K562 (cell line): ENCODE data around the gene NAPB. TPM values are rescaled to one million over a fixed set of nuclear protein-coding genes. Genes with fewer than 3 reads are reported as not detected.

Source experiments
- ATAC-seq: fragments of 200-7000 bp; cut with Tn5 transposase; 3 replicates; pipeline ENCODE4 v1.9.1; 2020; ENCODE audit warnings: moderate library complexity
- BruUV-seq: library from RNA; stranded (reverse); fragments of 400-500 nt; replicated peaks from 2 replicates; lab custom pipeline; 2021; lab: Mats Ljungman, UMichigan
- CTCF ChIA-PET: fragments of 300-600 bp; formaldehyde crosslinking; extraction: SDS; loops from one replicate; lab custom pipeline; 2021; ENCODE audit warnings: low intra/inter-chr PET ratio; lab: Yijun Ruan, JAX
- POLR2A ChIA-PET: fragments of 300-600, 350-650 bp; sonication (Branson Sonifier 250); formaldehyde crosslinking; extraction: SDS; loops from one replicate; lab custom pipeline; 2021; ENCODE audit warnings: antibody characterized with exemption, inconsistent platforms; lab: Yijun Ruan, JAX
- DNase-seq, 4 experiments: peaks; one replicate each; pipeline versions ENCODE4 v3.0.0 to v3.0.0-alpha.2; 2011 to 2018; ENCODE audit warnings: low spot score in 3 of 4, mixed read lengths in 3 of 4; ENCODE audit errors: extremely low read depth in 1 of 4
- FAIRE-seq: peaks from 2 replicates; lab custom pipeline; 2011; peaks lifted over from hg19 to GRCh38; lab: Jason Lieb, UNC
- H2AFZ ChIP-seq: 2 replicates; pipeline ENCODE4 v1.6.0; 2011; ENCODE audit warnings: low read depth, low read length, control low read depth, inconsistent platforms
- H3K27ac ChIP-seq: fragments of 200-600 bp; 3 replicates; pipeline ENCODE4 v1.8.0; 2011; ENCODE audit warnings: low read depth, mild to moderate bottlenecking, control low read depth, inconsistent platforms, low read length, moderate library complexity, mixed read lengths; ENCODE audit errors: extremely low read depth
- H3K27me3 ChIP-seq, 2 experiments: fragments of 300-600 bp in 1 of 2; 2 replicates in 1 of 2; 3 replicates in 1 of 2; pipeline versions ENCODE4 v1.6.0 to v1.8.0; 2011; ENCODE audit warnings: inconsistent platforms in 2 of 2, low read length in 2 of 2, mild to moderate bottlenecking in 1 of 2, mixed read lengths in 1 of 2, moderate library complexity in 1 of 2; ENCODE audit not compliant: control insufficient read depth in 2 of 2, insufficient read depth in 2 of 2
- H3K36me3 ChIP-seq: fragments of 300-600 bp; 3 replicates; pipeline ENCODE4 v1.8.0; 2011; ENCODE audit warnings: mild to moderate bottlenecking, low read length, inconsistent platforms; ENCODE audit not compliant: control insufficient read depth, insufficient read depth
- H3K4me1 ChIP-seq, 2 experiments: fragments of 200-600 bp in 1 of 2; replicated peaks in 1 of 2; 2 replicates in 1 of 2; 3 replicates in 1 of 2; pipeline versions ENCODE4 v1.5.1 to v1.8.0; 2011; ENCODE audit warnings: inconsistent platforms in 2 of 2, low read length in 2 of 2, mild to moderate bottlenecking in 1 of 2, mixed read lengths in 1 of 2, moderate library complexity in 1 of 2; ENCODE audit not compliant: control insufficient read depth in 2 of 2, insufficient read depth in 2 of 2
- H3K4me2 ChIP-seq: 2 replicates; pipeline ENCODE4 v1.6.1; 2011; ENCODE audit warnings: low read length, control low read depth, inconsistent platforms, mixed read lengths; ENCODE audit not compliant: insufficient read depth
- H3K4me3 ChIP-seq: fragments of 200-600 bp; sonication (generic), shearing (Covaris generic); 2 replicates; pipeline ENCODE4 v1.5.1; 2016; ENCODE audit warnings: control low read depth, inconsistent platforms
- H3K79me2 ChIP-seq: fragments of 200-600 bp; 3 replicates; pipeline ENCODE4 v1.8.0; 2011; ENCODE audit warnings: low read length, inconsistent platforms; ENCODE audit not compliant: control insufficient read depth, insufficient read depth
- H3K9ac ChIP-seq, 2 experiments: 2 replicates each; pipeline versions ENCODE4 v1.6.0 to v1.6.1; 2011; ENCODE audit warnings: low read depth in 2 of 2, low read length in 2 of 2, control low read depth in 1 of 2, inconsistent platforms in 1 of 2, mild to moderate bottlenecking in 1 of 2, mixed read lengths in 1 of 2; ENCODE audit not compliant: insufficient read depth in 1 of 2
- H3K9me1 ChIP-seq: one replicate; pipeline ENCODE4 v1.6.0; 2011; ENCODE audit warnings: inconsistent platforms, mild to moderate bottlenecking, low read length, moderate library complexity; ENCODE audit not compliant: control insufficient read depth, insufficient read depth
- H3K9me3 ChIP-seq: replicated peaks from 2 replicates; pipeline ENCODE4 v1.5.1; 2011; ENCODE audit warnings: low read depth, low read length, inconsistent platforms; ENCODE audit not compliant: control insufficient read depth, insufficient read depth
- H4K20me1 ChIP-seq: replicated peaks from 2 replicates; pipeline ENCODE4 v1.6.1; 2011; ENCODE audit warnings: low read length, inconsistent platforms, mixed read lengths; ENCODE audit not compliant: control insufficient read depth, insufficient read depth
- CCNT2 ChIP-seq: IDR thresholded peaks from 2 replicates; pipeline ENCODE4 v1.6.1; 2011; ENCODE audit warnings: borderline replicate concordance, low read depth, mild to moderate bottlenecking, moderate library complexity, mixed read lengths, low read length; ENCODE audit not compliant: insufficient read length; ENCODE audit errors: extremely low read depth
- CHAMP1 ChIP-seq: fragments of 450-650 bp; IDR thresholded peaks from 2 replicates; pipeline ENCODE4 v1.6.1; 2016; ENCODE audit warnings: mild to moderate bottlenecking
- DPF2 ChIP-seq: fragments of 450-650 bp; IDR thresholded peaks from 2 replicates; pipeline ENCODE4 v1.6.1; 2016
- EHMT2 ChIP-seq: fragments of 450-650 bp; IDR thresholded peaks from 2 replicates; pipeline ENCODE4 v1.6.1; 2018; ENCODE audit warnings: antibody characterized with exemption
- ERF ChIP-seq: fragments of 450-650 bp; formaldehyde crosslinking; IDR thresholded peaks from 2 replicates; pipeline ENCODE4 v1.4.0; 2020; ENCODE audit warnings: mild to moderate bottlenecking, mixed read lengths
- ETV1 ChIP-seq: fragments of 450-650 bp; conservative IDR thresholded peaks from 2 replicates; pipeline ENCODE4 v1.6.1; 2016; ENCODE audit warnings: missing genetic modification characterization, control low read depth, low read depth, missing compliant biosample characterization
- KLF6 ChIP-seq: fragments of 250-450 bp; sonication (Bioruptor Pico); IDR thresholded peaks from 2 replicates; pipeline ENCODE4 v1.4.0; 2020; ENCODE audit warnings: mild to moderate bottlenecking, moderate library complexity, borderline replicate concordance
- MTA2 ChIP-seq: fragments of 450-650 bp; IDR thresholded peaks from 2 replicates; pipeline ENCODE4 v1.6.1; 2016; ENCODE audit warnings: low read depth
- RCOR1 ChIP-seq, 2 experiments: IDR thresholded peaks; 2 replicates each; pipeline ENCODE4 v1.6.1; 2012; ENCODE audit warnings: low read depth in 2 of 2, low read length in 2 of 2, borderline replicate concordance in 1 of 2, improper control_type of control experiment in 1 of 2
- SRSF1 ChIP-seq: fragments of 200-400 bp; formaldehyde crosslinking; IDR thresholded peaks from 2 replicates; pipeline ENCODE4 v1.6.1; 2017; ENCODE audit warnings: mild to moderate bottlenecking, low read depth, low read length, moderate library complexity
- ZNF174 ChIP-seq: fragments of 250-450 bp; sonication (Bioruptor Pico); IDR thresholded peaks from 2 replicates; pipeline ENCODE4 v1.4.0; 2020; ENCODE audit warnings: mild to moderate bottlenecking
- ZNF175 ChIP-seq: fragments of 200-800 bp; sonication (Bioruptor generic); IDR thresholded peaks from 2 replicates; pipeline ENCODE4 v1.6.1; 2016; ENCODE audit warnings: low read depth, mild to moderate bottlenecking, missing genetic modification characterization, missing compliant biosample characterization
- WGBS: fragments of 100-300 bp; shearing (Covaris generic); methylation state at CpG from one replicate; pipeline ENCODE4 v1.1.6; 2016; ENCODE audit warnings: low coverage, mixed read lengths; ENCODE audit not compliant: insufficient coverage; ENCODE audit errors: missing lambda C conversion rate; 5-methylcytosine and 5-hydroxymethylcytosine counted together
- in situ Hi-C: fragments of 300-500 bp; cut with MboI; formaldehyde crosslinking; loops from 4 replicates; pipeline ENCODE4 v1.15.0; 2018; ENCODE audit warnings: inconsistent platforms, mixed read lengths
- intact Hi-C: fragments of 100-400 bp; cut with micrococcal nuclease; formaldehyde crosslinking; loops from 2 replicates; pipeline ENCODE4 v1.14.2; 2022
- polyA plus RNA-seq, 8 experiments: library from polyadenylated mRNA; depleted of rRNA in 4 of 8; stranded (reverse) in 5 of 8; unstranded in 3 of 8; fragments of >200 nt; fragmentation: Nextera tagmentation in 2 of 8; fragmentation: Illumina TruSeq in 1 of 8; extraction: Ambion mirVana in 2 of 8; extraction: Trizol in 1 of 8; gene quantifications; 2 replicates each; pipeline versions ENCODE4 v1.2.1 to v1.2.3, GENCODE V29; 2011 to 2014; ENCODE audit warnings: inconsistent platforms in 1 of 8, missing spikeins in 1 of 8
- total RNA-seq, 7 experiments: library from RNA; depleted of rRNA in 6 of 7; stranded (reverse); fragments of >200 nt in 6 of 7; fragmentation: Illumina TruSeq in 2 of 7; extraction: Trizol in 2 of 7; gene quantifications; 2 replicates each; pipeline versions ENCODE4 v1.2.1 to v1.2.3, GENCODE V29; 2011 to 2021; ENCODE audit warnings: low replicate concordance in 1 of 7
- TF ChIP-seq, protein P1 (sequence below): sonication (generic); formaldehyde crosslinking; IDR thresholded peaks from 2 replicates; pipeline ENCODE4 v1.8.0; 2022; ENCODE audit warnings: mild to moderate bottlenecking, missing genetic modification reagents
- TF ChIP-seq, protein P2 (sequence below): sonication (generic); formaldehyde crosslinking; IDR thresholded peaks from 2 replicates; pipeline ENCODE4 v1.8.0; 2022; ENCODE audit warnings: mild to moderate bottlenecking, missing genetic modification reagents

The NAPB gene
- total and polyA plus RNA-seq, 9 of the 15 experiments (the other 6 are each of a cell fraction or from before 2014, with no cell fraction given), result 1.4 to 7.7 (median 5.2) TPM

DNA sequence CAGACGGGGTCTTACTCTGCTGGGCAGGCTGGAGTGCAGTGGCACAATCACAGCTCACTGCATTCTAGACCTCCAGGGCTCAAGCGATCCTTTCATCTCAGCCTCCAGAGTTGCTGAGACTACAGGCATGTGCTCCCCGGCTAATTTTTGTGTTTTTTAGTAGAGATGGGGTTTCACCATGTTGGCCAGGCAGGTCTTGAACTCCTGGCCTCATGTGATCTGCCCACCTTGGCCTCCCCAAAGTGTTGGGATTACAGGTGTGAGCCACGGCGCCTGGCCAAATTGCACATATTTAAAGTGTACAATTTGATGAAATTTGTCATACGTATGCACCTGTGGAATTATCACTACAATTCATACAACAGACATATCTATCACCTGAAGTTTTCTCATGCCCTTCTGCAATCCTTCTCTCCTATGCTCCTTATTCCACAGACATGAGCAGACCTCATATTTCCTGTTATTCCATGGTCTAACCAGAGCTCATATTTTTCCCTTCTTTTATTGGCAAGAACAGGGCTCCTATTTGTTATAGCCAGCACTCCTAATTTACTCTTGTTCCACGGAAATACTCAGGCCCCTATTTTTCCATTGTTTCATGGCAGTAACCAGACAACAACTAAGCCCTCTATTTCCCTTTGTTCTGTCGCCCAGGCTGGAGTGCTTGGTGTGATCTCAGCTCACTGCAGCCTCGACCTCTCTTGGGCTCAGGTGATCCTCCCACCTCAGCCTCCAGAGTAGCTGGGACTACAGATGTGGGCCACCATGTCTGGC lies 16.0 kb upstream of the NAPB start:
- FAIRE-seq (no peak), DNase-seq (no peak), ATAC-seq (no peak)
- intact Hi-C loops (no loop called here), in situ Hi-C loops (loop anchor here (10.0 kb wide), 1 partner anchor 177 kb away; no protein-coding TSS in a partner anchor)
- Histone ChIP-seq H3K9me1 (no peaks in the 10 kb centered on the region), H3K4me2 (no peak overlapping the region), H3K79me2 (no peaks in the 10 kb centered on the region), H3K4me3 (no peak overlapping the region), H3K9me3 (no peaks in the 10 kb centered on the region), H3K27me3 (peaks cover 0 to 4% of the 10 kb centered on the region in 2 experiments; a peak in 1 of 5 replicates), H4K20me1 (no peaks in the 10 kb centered on the region), H2AFZ (peak overlapping the region; percentile 82), H3K27ac (no peak overlapping the region), H3K4me1 (peaks cover 4% of the 10 kb centered on the region in 2 experiments; a peak in 3 of 5 replicates), H3K36me3 (no peaks in the 10 kb centered on the region), H3K9ac (no peak overlapping the region)
- 35% methylated on average over 7 of the region's 9 CpGs for WGBS
- BruUV-seq, result no TSS peak
- ChIA-PET POLR2A (interaction anchor here (0.6 kb wide), 1 partner anchor 22 kb away, joined by 3 read pairs; no protein-coding TSS in a partner anchor), CTCF (no interaction called here)
- TF ChIP-seq ZNF175 (no peak), CHAMP1 (no peak), KLF6 (CRISPR knock-in tag) (no peak), ZNF174 (CRISPR knock-in tag) (no peak), SRSF1 (no peak), DPF2 (no peak), CCNT2 (no peak), MTA2 (no peak), ERF (no peak), ETV1 (tag) (no peak), RCOR1 (IDR thresholded peaks at IDR 0.05; ENCODE audit: borderline replicate concordance in 1 of 2, low read depth in 2 of 2, low read length in 2 of 2) (no peak), EHMT2 (no peak)
- TF ChIP-seq, protein P1, sequence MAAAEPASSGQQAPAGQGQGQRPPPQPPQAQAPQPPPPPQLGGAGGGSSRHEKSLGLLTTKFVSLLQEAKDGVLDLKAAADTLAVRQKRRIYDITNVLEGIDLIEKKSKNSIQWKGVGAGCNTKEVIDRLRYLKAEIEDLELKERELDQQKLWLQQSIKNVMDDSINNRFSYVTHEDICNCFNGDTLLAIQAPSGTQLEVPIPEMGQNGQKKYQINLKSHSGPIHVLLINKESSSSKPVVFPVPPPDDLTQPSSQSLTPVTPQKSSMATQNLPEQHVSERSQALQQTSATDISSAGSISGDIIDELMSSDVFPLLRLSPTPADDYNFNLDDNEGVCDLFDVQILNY (CRISPR knock-in tag), result no peak
- TF ChIP-seq, protein P2, sequence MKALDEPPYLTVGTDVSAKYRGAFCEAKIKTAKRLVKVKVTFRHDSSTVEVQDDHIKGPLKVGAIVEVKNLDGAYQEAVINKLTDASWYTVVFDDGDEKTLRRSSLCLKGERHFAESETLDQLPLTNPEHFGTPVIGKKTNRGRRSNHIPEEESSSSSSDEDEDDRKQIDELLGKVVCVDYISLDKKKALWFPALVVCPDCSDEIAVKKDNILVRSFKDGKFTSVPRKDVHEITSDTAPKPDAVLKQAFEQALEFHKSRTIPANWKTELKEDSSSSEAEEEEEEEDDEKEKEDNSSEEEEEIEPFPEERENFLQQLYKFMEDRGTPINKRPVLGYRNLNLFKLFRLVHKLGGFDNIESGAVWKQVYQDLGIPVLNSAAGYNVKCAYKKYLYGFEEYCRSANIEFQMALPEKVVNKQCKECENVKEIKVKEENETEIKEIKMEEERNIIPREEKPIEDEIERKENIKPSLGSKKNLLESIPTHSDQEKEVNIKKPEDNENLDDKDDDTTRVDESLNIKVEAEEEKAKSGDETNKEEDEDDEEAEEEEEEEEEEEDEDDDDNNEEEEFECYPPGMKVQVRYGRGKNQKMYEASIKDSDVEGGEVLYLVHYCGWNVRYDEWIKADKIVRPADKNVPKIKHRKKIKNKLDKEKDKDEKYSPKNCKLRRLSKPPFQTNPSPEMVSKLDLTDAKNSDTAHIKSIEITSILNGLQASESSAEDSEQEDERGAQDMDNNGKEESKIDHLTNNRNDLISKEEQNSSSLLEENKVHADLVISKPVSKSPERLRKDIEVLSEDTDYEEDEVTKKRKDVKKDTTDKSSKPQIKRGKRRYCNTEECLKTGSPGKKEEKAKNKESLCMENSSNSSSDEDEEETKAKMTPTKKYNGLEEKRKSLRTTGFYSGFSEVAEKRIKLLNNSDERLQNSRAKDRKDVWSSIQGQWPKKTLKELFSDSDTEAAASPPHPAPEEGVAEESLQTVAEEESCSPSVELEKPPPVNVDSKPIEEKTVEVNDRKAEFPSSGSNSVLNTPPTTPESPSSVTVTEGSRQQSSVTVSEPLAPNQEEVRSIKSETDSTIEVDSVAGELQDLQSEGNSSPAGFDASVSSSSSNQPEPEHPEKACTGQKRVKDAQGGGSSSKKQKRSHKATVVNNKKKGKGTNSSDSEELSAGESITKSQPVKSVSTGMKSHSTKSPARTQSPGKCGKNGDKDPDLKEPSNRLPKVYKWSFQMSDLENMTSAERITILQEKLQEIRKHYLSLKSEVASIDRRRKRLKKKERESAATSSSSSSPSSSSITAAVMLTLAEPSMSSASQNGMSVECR (CRISPR knock-in tag), result no peak
